Astrocyte of the spinal cord (primary cell): ENCODE data around the gene ATN1.

Experiments
- DNase-seq: peaks from one replicate; pipeline ENCODE4 v3.0.0; 2011; ENCODE audit warnings: low read depth, low spot score
- H3K4me3 ChIP-seq: 2 replicates; pipeline ENCODE4 v1.5.1; 2011; ENCODE audit warnings: low read depth, mild to moderate bottlenecking, low read length, moderate library complexity
- CTCF ChIP-seq: IDR thresholded peaks from 2 replicates; pipeline ENCODE4 v1.5.1; 2012; ENCODE audit warnings: low read depth, mild to moderate bottlenecking, low read length, inconsistent platforms
- in situ Hi-C: cut with HindIII; loops from 2 replicates; pipeline ENCODE4 v1.10.0; 2017; ENCODE audit warnings: low sequenced_read_pairs

ATN1 gene

GRCh38 chr12:6960593-6961277, 33.0 kb downstream of the ATN1 start:
- in situ Hi-C loops, result no loop called here
- TF ChIP-seq CTCF, result peak; percentile 43
- DNase-seq, result peak; percentile 28
- H3K4me3 ChIP-seq, result no peak overlapping the region

- no peak overlapping the region for H3K4me3 ChIP-seq
- in situ Hi-C loops, result no loop called here
- no peak for TF ChIP-seq CTCF
- no peak for DNase-seq
Observed at GRCh38 chr12:6961278-6961694, 33.5 kb downstream of the ATN1 start.

GRCh38 chr12:6961695-6962284, 34.0 kb downstream of the ATN1 start:
- H3K4me3 ChIP-seq, result no peak overlapping the region
- peak; percentile 79 for DNase-seq
- TF ChIP-seq CTCF, result peak; percentile 72
- in situ Hi-C loops, result no loop called here

GRCh38 chr12:6962285-6963015, 34.7 kb downstream of the ATN1 start:
- no peak overlapping the region for H3K4me3 ChIP-seq
- TF ChIP-seq CTCF, result no peak
- in situ Hi-C loops, result no loop called here
- no peak for DNase-seq

GRCh38 chr12:6963016-6963731, 35.4 kb downstream of the ATN1 start:
- in situ Hi-C loops, result no loop called here
- no peak for DNase-seq
- TF ChIP-seq CTCF, result no peak
- no peak overlapping the region for H3K4me3 ChIP-seq

- DNase-seq, result no peak
- TF ChIP-seq CTCF, result no peak
- H3K4me3 ChIP-seq, result no peak overlapping the region
- in situ Hi-C loops, result no loop called here
Observed at GRCh38 chr12:6963791-6964413, 36.1 kb downstream of the ATN1 start.
